H9 (cell line): ENCODE results near the gene CDK16. TPM values are rescaled to one million over a fixed set of nuclear protein-coding genes. Genes with fewer than 3 reads are reported as not detected.

Source experiments
- DNase-seq: peaks from one replicate; pipeline ENCODE4 v3.0.0-alpha.2; 2017
- H2AFZ ChIP-seq: one replicate; pipeline ENCODE4 v1.6.1; 2013; ENCODE audit warnings: mild to moderate bottlenecking, low read length, control low read depth, moderate library complexity
- H2AK5ac ChIP-seq: 2 replicates; pipeline ENCODE4 v1.6.1; 2013; ENCODE audit warnings: low read length, control low read depth, mixed read lengths; ENCODE audit not compliant: insufficient read length
- H2BK120ac ChIP-seq: one replicate; pipeline ENCODE4 v1.6.1; 2013; ENCODE audit warnings: low read depth, mild to moderate bottlenecking, low read length, control low read depth, inconsistent platforms; ENCODE audit not compliant: poor library complexity, severe bottlenecking
- H2BK12ac ChIP-seq: 2 replicates; pipeline ENCODE4 v1.6.1; 2013; ENCODE audit warnings: low read length, control low read depth, mixed read lengths, low read depth; ENCODE audit not compliant: insufficient read length
- H2BK15ac ChIP-seq: 2 replicates; pipeline ENCODE4 v1.6.1; 2013; ENCODE audit warnings: low read depth, low read length, control low read depth
- H2BK20ac ChIP-seq: one replicate; pipeline ENCODE4 v1.6.1; 2013; ENCODE audit warnings: low read depth, mild to moderate bottlenecking, low read length, control low read depth, inconsistent platforms; ENCODE audit not compliant: poor library complexity, severe bottlenecking
- H2BK5ac ChIP-seq: 2 replicates; pipeline ENCODE4 v1.6.1; 2013; ENCODE audit warnings: low read length, control low read depth, mixed read lengths; ENCODE audit not compliant: insufficient read length
- H3K14ac ChIP-seq: 2 replicates; pipeline ENCODE4 v1.6.1; 2013; ENCODE audit warnings: low read length, control low read depth; ENCODE audit not compliant: insufficient read depth
- H3K18ac ChIP-seq: 2 replicates; pipeline ENCODE4 v1.6.1; 2013; ENCODE audit warnings: low read depth, mild to moderate bottlenecking, mixed read lengths, low read length, control low read depth; ENCODE audit not compliant: insufficient read length
- H3K23ac ChIP-seq: 2 replicates; pipeline ENCODE4 v1.6.1; 2013; ENCODE audit warnings: low read length, control low read depth, mixed read lengths, low read depth; ENCODE audit not compliant: insufficient read length
- H3K23me2 ChIP-seq: 2 replicates; pipeline ENCODE4 v1.6.1; 2013; ENCODE audit warnings: low read depth, mild to moderate bottlenecking, mixed read lengths, low read length, control low read depth; ENCODE audit not compliant: insufficient read length, poor library complexity, severe bottlenecking
- H3K27ac ChIP-seq: 2 replicates; pipeline ENCODE4 v1.5.1; 2013; ENCODE audit warnings: low read length, control low read depth, mixed read lengths, low read depth; ENCODE audit not compliant: insufficient read length
- H3K27me3 ChIP-seq: 2 replicates; pipeline ENCODE4 v1.6.1; 2013; ENCODE audit warnings: low read length, control low read depth, inconsistent platforms; ENCODE audit not compliant: insufficient read depth
- H3K4ac ChIP-seq: 2 replicates; pipeline ENCODE4 v1.6.1; 2013; ENCODE audit warnings: low read depth, mild to moderate bottlenecking, control low read depth, inconsistent platforms, low read length, moderate library complexity
- H3K4me1 ChIP-seq: 2 replicates; pipeline ENCODE4 v1.6.1; 2013; ENCODE audit warnings: low read length, control low read depth, inconsistent platforms; ENCODE audit not compliant: insufficient read depth
- H3K4me2 ChIP-seq: 2 replicates; pipeline ENCODE4 v1.6.1; 2013; ENCODE audit warnings: low read length, control low read depth, mixed read lengths; ENCODE audit not compliant: insufficient read length, insufficient read depth
- H3K56ac ChIP-seq: 2 replicates; pipeline ENCODE4 v1.6.1; 2013; ENCODE audit warnings: low read depth, mild to moderate bottlenecking, mixed read lengths, low read length, control low read depth; ENCODE audit not compliant: insufficient read length
- H3K79me1 ChIP-seq: 2 replicates; pipeline ENCODE4 v1.6.1; 2013; ENCODE audit warnings: low read depth, mild to moderate bottlenecking, moderate library complexity, low read length, control low read depth, inconsistent platforms; ENCODE audit not compliant: insufficient read depth, poor library complexity, severe bottlenecking
- H3K79me2 ChIP-seq: 2 replicates; pipeline ENCODE4 v1.6.1; 2013; ENCODE audit warnings: low read length, control low read depth, inconsistent platforms; ENCODE audit not compliant: insufficient read depth
- H3K9ac ChIP-seq: 2 replicates; pipeline ENCODE4 v1.6.1; 2013; ENCODE audit warnings: low read length, control low read depth, mixed read lengths; ENCODE audit not compliant: insufficient read length; ENCODE audit errors: extremely low read depth
- H3K9me3 ChIP-seq: one replicate; pipeline ENCODE4 v1.6.1; 2013; ENCODE audit warnings: low read depth, low read length, inconsistent platforms; ENCODE audit not compliant: control insufficient read depth
- H3T11ph ChIP-seq: one replicate; pipeline ENCODE4 v1.6.1; 2013; ENCODE audit warnings: mild to moderate bottlenecking, low read length, control low read depth, inconsistent platforms
- H4K20me1 ChIP-seq: one replicate; pipeline ENCODE4 v1.6.1; 2013; ENCODE audit not compliant: control insufficient read depth, insufficient read length, insufficient read depth
- H4K5ac ChIP-seq: 2 replicates; pipeline ENCODE4 v1.6.1; 2013; ENCODE audit warnings: low read depth, mild to moderate bottlenecking, mixed read lengths, low read length, control low read depth; ENCODE audit not compliant: insufficient read length
- H4K8ac ChIP-seq: replicated peaks from 2 replicates; pipeline ENCODE4 v1.6.1; 2013; ENCODE audit warnings: low read length, control low read depth, mixed read lengths, low read depth; ENCODE audit not compliant: insufficient read length
- H4K91ac ChIP-seq: 2 replicates; pipeline ENCODE4 v1.6.1; 2013; ENCODE audit warnings: low read depth, mild to moderate bottlenecking, moderate library complexity, mixed read lengths, low read length, control low read depth; ENCODE audit not compliant: insufficient read length
- H3K27ac Mint-ChIP-seq, 3 experiments: 2 replicates in 2 of 3; 3 replicates in 1 of 3; pipeline ENCODE4 v1.8.0; 2020 to 2021; ENCODE audit warnings: mixed read lengths in 3 of 3, mild to moderate bottlenecking in 1 of 3, moderate library complexity in 1 of 3
- H3K27me3 Mint-ChIP-seq: 2 replicates; pipeline ENCODE4 v1.8.0; 2021; ENCODE audit warnings: low read depth, mild to moderate bottlenecking, moderate library complexity, mixed read lengths
- H3K36me3 Mint-ChIP-seq, 3 experiments: 2 replicates in 2 of 3; 3 replicates in 1 of 3; pipeline ENCODE4 v1.8.0; 2020 to 2021; ENCODE audit warnings: low read depth in 3 of 3, mixed read lengths in 3 of 3; ENCODE audit not compliant: insufficient read depth in 1 of 3
- H3K4me1 Mint-ChIP-seq, 2 experiments: 2 replicates each; pipeline ENCODE4 v1.8.0; 2020; ENCODE audit warnings: mixed read lengths in 2 of 2
- H3K4me3 Mint-ChIP-seq, 2 experiments: 2 replicates in 1 of 2; 3 replicates in 1 of 2; pipeline ENCODE4 v1.8.0; 2020 to 2021; ENCODE audit warnings: mild to moderate bottlenecking in 2 of 2, mixed read lengths in 2 of 2, moderate library complexity in 1 of 2
- H3K9me3 Mint-ChIP-seq, 2 experiments: 2 replicates in 1 of 2; 3 replicates in 1 of 2; pipeline ENCODE4 v1.8.0; 2020; ENCODE audit warnings: mild to moderate bottlenecking in 2 of 2, mixed read lengths in 2 of 2, moderate library complexity in 1 of 2
- CTCF ChIP-seq: fragments of 200-600 bp; sonication (generic); conservative IDR thresholded peaks from 3 replicates; pipeline ENCODE4 v1.8.0; 2021; ENCODE audit warnings: antibody characterized with exemption, mild to moderate bottlenecking
- WGBS: extraction: QIAGEN DNeasy Blood & Tissue Kit; methylation state at CpG from one replicate; pipeline ENCODE4 v1.1.7; 2013; ENCODE audit warnings: missing lambda C conversion rate, low lambda C conversion rate, mixed read lengths; ENCODE audit not compliant: insufficient read length; ENCODE audit errors: extremely low coverage; 5-methylcytosine and 5-hydroxymethylcytosine counted together
- total RNA-seq: library from RNA; stranded (reverse); gene quantifications from 2 replicates; pipeline ENCODE4 v1.2.1, GENCODE V29; 2021

The CDK16 gene
- total RNA-seq, 1 experiment from 2014 or later: 226 TPM

- no peak overlapping the region for H2BK12ac ChIP-seq
- H3K4me1 Mint-ChIP-seq: no peaks in the 10 kb centered on the region
- H3K4me1 ChIP-seq: no peaks in the 10 kb centered on the region
- H3K27ac ChIP-seq: no peak overlapping the region
- H2BK120ac ChIP-seq: no peak overlapping the region
- H4K20me1 ChIP-seq: no peaks in the 10 kb centered on the region
- H3K79me2 ChIP-seq: no peaks in the 10 kb centered on the region
- H2BK15ac ChIP-seq: no peak overlapping the region
- DNase-seq: no peak
- no peak overlapping the region for H3T11ph ChIP-seq
- H3K4ac ChIP-seq: no peak overlapping the region
- H3K23me2 ChIP-seq: no peaks in the 10 kb centered on the region
- H2AK5ac ChIP-seq: no peak overlapping the region
- H3K9me3 Mint-ChIP-seq: no peaks in the 10 kb centered on the region; a peak in 1 of 5 replicates
- peaks cover 86 to 100% (median 100%) of the 10 kb centered on the region in 3 experiments for H3K36me3 Mint-ChIP-seq
- H2BK5ac ChIP-seq: no peak overlapping the region
- no peak overlapping the region for H3K14ac ChIP-seq
- no peak overlapping the region for H3K9ac ChIP-seq
- H3K27me3 ChIP-seq: no peaks in the 10 kb centered on the region
- no peak overlapping the region for H2AFZ ChIP-seq
- peak; percentile 24; the same call in 1 of the 3 replicates for TF ChIP-seq CTCF
- H3K56ac ChIP-seq: no peak overlapping the region
- no peak overlapping the region for H3K23ac ChIP-seq
- no CpG with 5 or more reads among the region's 5 CpGs for WGBS
- no peak overlapping the region for H4K8ac ChIP-seq
- no peak overlapping the region for H4K91ac ChIP-seq
- no peaks in the 10 kb centered on the region for H3K79me1 ChIP-seq
- H4K5ac ChIP-seq: no peak overlapping the region
- H3K27ac Mint-ChIP-seq: 0 out of 7 replicates have a peak overlapping the region, but pooled peaks of 1 of the 3 experiments have one; percentile 77
- H3K9me3 ChIP-seq: no peaks in the 10 kb centered on the region
- no peak overlapping the region for H3K4me3 Mint-ChIP-seq
- no peaks in the 10 kb centered on the region for H3K27me3 Mint-ChIP-seq
- no peak overlapping the region for H3K4me2 ChIP-seq
- H2BK20ac ChIP-seq: no peak overlapping the region
- no peak overlapping the region for H3K18ac ChIP-seq
Measured at GRCh38 chrX:47204970-47205369, 13.5 kb upstream of the CDK16 start.
